ENCODE data around the gene C1QTNF3. TPM values are rescaled to one million over a fixed set of nuclear protein-coding genes. Genes with fewer than 3 reads are reported as not detected.

C1QTNF3 gene
- total RNA-seq, 4 donors from 2014 or later: 7.2 to 33.0 (median 11.4) TPM

GRCh38 chr5:33997331-33997983 is 45.6 kb downstream of the C1QTNF3 start:
- DNase-seq: peak in 2 of 3 donors; percentile 19 to 60
- Histone ChIP-seq H3K36me3 (peaks cover 0 to 26% (median 0%) of the 10 kb centered on the region in 3 donors), H3K4me1 (no peaks in the 10 kb centered on the region), H3K27me3 (no peaks in the 10 kb centered on the region), H3K4me3 (no peak overlapping the region), H3K9me3 (no peaks in the 10 kb centered on the region), H3K27ac (no peak overlapping the region)
- TF ChIP-seq POLR2A (IDR thresholded peaks at IDR 0.05) (no peak), CTCF (IDR thresholded peaks at IDR 0.05) (peak in 4 of 6 experiments; percentile 54 to 77 (median 72))

- Histone ChIP-seq H3K4me3 (no peak overlapping the region), H3K27ac (no peak overlapping the region), H3K27me3 (no peaks in the 10 kb centered on the region), H3K36me3 (peaks cover 0 to 22% (median 0%) of the 10 kb centered on the region in 3 donors), H3K4me1 (no peaks in the 10 kb centered on the region), H3K9me3 (no peaks in the 10 kb centered on the region)
- TF ChIP-seq CTCF (IDR thresholded peaks at IDR 0.05): no peak
- no peak for DNase-seq
These were observed 47.1 kb downstream of the C1QTNF3 start for GRCh38 chr5:33995865-33996264.

- TF ChIP-seq CTCF (IDR thresholded peaks at IDR 0.05) (no peak), POLR2A (IDR thresholded peaks at IDR 0.05) (no peak)
- peaks cover 0 to 18% (median 0%) of the 10 kb centered on the region in 3 donors for H3K36me3 ChIP-seq
- DNase-seq: no peak
- no peak overlapping the region for H3K4me3 ChIP-seq
- no peaks in the 10 kb centered on the region for H3K27me3 ChIP-seq
- no peaks in the 10 kb centered on the region for H3K9me3 ChIP-seq
- H3K4me1 ChIP-seq: no peaks in the 10 kb centered on the region
- H3K27ac ChIP-seq: no peak overlapping the region
These were observed 48.2 kb downstream of the C1QTNF3 start for GRCh38 chr5:33994845-33995244.

- H3K4me3 ChIP-seq: no peak overlapping the region
- H3K27ac ChIP-seq: no peak overlapping the region
- no peaks in the 10 kb centered on the region for H3K4me1 ChIP-seq
- H3K9me3 ChIP-seq: no peaks in the 10 kb centered on the region
- H3K27me3 ChIP-seq: no peaks in the 10 kb centered on the region
- no peak for TF ChIP-seq POLR2A (IDR thresholded peaks at IDR 0.05)
- TF ChIP-seq CTCF (IDR thresholded peaks at IDR 0.05): no peak
- no peak for DNase-seq
- peaks cover 0 to 27% (median 0%) of the 10 kb centered on the region in 3 donors for H3K36me3 ChIP-seq
These were observed 50.1 kb downstream of the C1QTNF3 start for GRCh38 chr5:33992864-33993263.

- no peaks in the 10 kb centered on the region for H3K27me3 ChIP-seq
- no peak for DNase-seq
- H3K4me3 ChIP-seq: no peak overlapping the region
- peaks cover 0 to 29% (median 0%) of the 10 kb centered on the region in 3 donors for H3K36me3 ChIP-seq
- TF ChIP-seq POLR2A (IDR thresholded peaks at IDR 0.05): no peak
- no peak for TF ChIP-seq CTCF (IDR thresholded peaks at IDR 0.05)
- no peak overlapping the region for H3K27ac ChIP-seq
- H3K4me1 ChIP-seq: no peaks in the 10 kb centered on the region
- no peaks in the 10 kb centered on the region for H3K9me3 ChIP-seq
These were observed 57.6 kb downstream of the C1QTNF3 start for GRCh38 chr5:33985447-33985846.
